Aorta (tissue), 5 donors: ENCODE data around the gene TRPM8. TPM values are rescaled to one million over a fixed set of nuclear protein-coding genes. Genes with fewer than 3 reads are reported as not detected.

ENCODE experiments used
- ATAC-seq: fragments of 200-7000 bp; cut with Tn5 transposase; one replicate; pipeline ENCODE4 v1.9.1; 2022; ENCODE audit warnings: moderate library complexity; ENCODE audit not compliant: low FRiP score
- DNase-seq, 2 donors: peaks; one replicate each; pipeline ENCODE4 v3.0.0-alpha.2; 2020
- H3K27ac ChIP-seq, 2 donors: one replicate each; pipeline ENCODE4 v1.5.1; 2013; ENCODE audit warnings: low read length in 2 of 2, mild to moderate bottlenecking in 2 of 2, moderate library complexity in 2 of 2, control low read depth in 1 of 2, inconsistent platforms in 1 of 2, low read depth in 1 of 2
- H3K27me3 ChIP-seq, 2 donors: one replicate each; pipeline ENCODE4 v1.6.1; 2013; ENCODE audit warnings: control low read depth in 1 of 2, low read length in 1 of 2, mild to moderate bottlenecking in 1 of 2, moderate library complexity in 1 of 2; ENCODE audit not compliant: insufficient read depth in 2 of 2, control insufficient read depth in 1 of 2
- H3K36me3 ChIP-seq, 2 donors: one replicate each; pipeline ENCODE4 v1.6.1; 2013; ENCODE audit warnings: control low read depth in 1 of 2, low read length in 1 of 2, mild to moderate bottlenecking in 1 of 2; ENCODE audit not compliant: insufficient read depth in 2 of 2, control insufficient read depth in 1 of 2
- H3K4me1 ChIP-seq, 2 donors: one replicate each; pipeline ENCODE4 v1.6.1; 2013; ENCODE audit warnings: low read length in 2 of 2, control low read depth in 1 of 2, mild to moderate bottlenecking in 1 of 2, moderate library complexity in 1 of 2; ENCODE audit not compliant: insufficient read depth in 2 of 2, control insufficient read depth in 1 of 2
- H3K4me3 ChIP-seq, 2 donors: one replicate each; pipeline ENCODE4 v1.5.1; 2013; ENCODE audit warnings: low read length in 2 of 2, control low read depth in 1 of 2, mild to moderate bottlenecking in 1 of 2
- H3K9me3 ChIP-seq: one replicate; pipeline ENCODE4 v1.6.1; 2013; ENCODE audit warnings: mild to moderate bottlenecking, low read length; ENCODE audit not compliant: control insufficient read depth
- WGBS, 2 donors: extraction: QIAGEN DNeasy Blood & Tissue Kit; methylation state at CpG; one replicate each; pipeline ENCODE4 v1.1.7; 2013; 5-methylcytosine and 5-hydroxymethylcytosine counted together
- intact Hi-C, 2 donors: fragments of 100-400 bp; cut with DNase I; formaldehyde crosslinking; loops; one replicate each; pipeline versions ENCODE4 v1.14.2 to v1.15.0; 2022
- polyA plus RNA-seq, 2 donors: library from polyadenylated mRNA; stranded (reverse); fragments of 200-250 nt; gene quantifications; one replicate each; pipeline ENCODE4 v1.2.3, GENCODE V29; 2013
- total RNA-seq, 2 donors: library from RNA; stranded (reverse); fragmentation: NEBNext Ultra II Directional; extraction: Animal tissue kit (Norgen Biotek cat#: 25700); gene quantifications; one replicate each; pipeline ENCODE4 v1.2.1, GENCODE V29; 2021
- donor health status: healthy with polysubstance abuse.
- donor health status: Bipolar disorder and iron deficiency.
- donor health status: DM: no; HTN: no; CAD: no.
- donor health status: DM: no; HTN: no; CAD: no.
- donor health status: DM: yes; HTN: yes; CAD: no.

TRPM8 gene
- total and polyA plus RNA-seq, 4 donors: not detected

DNA sequence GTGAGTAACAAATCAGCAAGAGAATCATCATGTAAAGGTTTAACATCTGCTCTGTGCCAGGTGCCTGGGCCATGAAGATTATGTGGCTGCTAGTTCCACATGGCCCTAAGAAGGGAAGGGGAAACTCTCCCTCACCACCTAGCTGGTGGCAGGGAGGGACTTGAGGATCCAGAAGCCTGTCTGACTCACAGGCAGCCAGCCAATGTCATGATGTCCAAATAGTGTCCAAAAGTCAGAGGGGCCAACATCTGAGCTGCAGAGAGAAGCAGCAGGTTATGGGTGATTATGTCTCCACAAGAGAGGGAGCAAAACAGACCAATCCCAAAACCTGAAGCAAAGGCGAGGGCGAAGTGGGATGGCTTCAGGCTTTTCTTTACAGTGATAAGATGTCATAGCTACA lies 71.4 kb downstream of the TRPM8 start:
- Histone ChIP-seq H3K27ac (no peak overlapping the region), H3K4me3 (no peak overlapping the region), H3K36me3 (no peaks in the 10 kb centered on the region), H3K27me3 (no peaks in the 10 kb centered on the region), H3K4me1 (no peaks in the 10 kb centered on the region), H3K9me3 (peaks cover 6% of the 10 kb centered on the region)
- DNase-seq (no peak), ATAC-seq (no peak)
- intact Hi-C loops: no loop called here
- WGBS, 2 donors: 93 to 96% methylated on average over 2 of the region's 2 CpGs

- WGBS, 2 donors: 77 to 78% methylated on average over 13 of the region's 13 CpGs
- DNase-seq (no peak), ATAC-seq (no peak)
- H3K27me3 ChIP-seq: no peaks in the 10 kb centered on the region
- H3K27ac ChIP-seq: no peak overlapping the region
- H3K4me3 ChIP-seq: no peak overlapping the region
- peaks cover 6% of the 10 kb centered on the region for H3K9me3 ChIP-seq
- H3K4me1 ChIP-seq: no peaks in the 10 kb centered on the region
- intact Hi-C loops: no loop called here
- H3K36me3 ChIP-seq: no peaks in the 10 kb centered on the region
Observed at GRCh38 chr2:233989221-233989858, 72.2 kb downstream of the TRPM8 start.

GRCh38 chr2:233990261-233990798 lies 73.2 kb downstream of the TRPM8 start:
- 61 to 63% methylated on average over 6 of the region's 6 CpGs for WGBS, 2 donors
- Histone ChIP-seq H3K36me3 (no peaks in the 10 kb centered on the region), H3K9me3 (peaks cover 6% of the 10 kb centered on the region), H3K4me3 (no peak overlapping the region), H3K27me3 (no peaks in the 10 kb centered on the region), H3K4me1 (no peaks in the 10 kb centered on the region), H3K27ac (no peak overlapping the region)
- intact Hi-C loops: no loop called here
- ATAC-seq (no peak), DNase-seq (no peak)

DNA sequence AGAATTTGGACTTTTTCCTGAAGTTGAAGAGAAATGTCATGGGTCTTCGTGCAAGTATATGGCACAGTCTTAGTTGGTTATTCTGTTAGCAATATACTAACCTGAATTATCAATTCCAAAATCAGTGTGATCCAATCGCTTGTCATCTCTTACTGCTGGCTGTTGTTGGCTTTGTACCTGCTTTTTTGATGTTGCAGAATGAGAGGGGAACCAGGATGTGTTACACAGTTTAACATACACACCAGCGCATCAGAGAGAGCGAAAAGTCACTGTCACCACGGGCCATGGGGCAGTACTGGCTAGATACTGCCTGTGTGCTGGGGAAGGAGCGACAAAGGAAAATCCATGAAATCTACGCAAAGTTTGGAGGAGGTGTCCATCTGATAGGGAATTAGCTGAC lies 74.0 kb downstream of the TRPM8 start:
- Histone ChIP-seq H3K4me1 (no peaks in the 10 kb centered on the region), H3K4me3 (no peak overlapping the region), H3K27me3 (no peaks in the 10 kb centered on the region), H3K36me3 (no peaks in the 10 kb centered on the region), H3K9me3 (peaks cover 4% of the 10 kb centered on the region), H3K27ac (no peak overlapping the region)
- WGBS, 2 donors: 90 to 91% methylated on average over 7 of the region's 7 CpGs
- intact Hi-C loops: no loop called here
- DNase-seq: no peak
- no peak for ATAC-seq

- Histone ChIP-seq H3K27me3 (no peaks in the 10 kb centered on the region), H3K27ac (no peak overlapping the region), H3K4me3 (no peak overlapping the region), H3K9me3 (peaks cover 4% of the 10 kb centered on the region), H3K4me1 (no peaks in the 10 kb centered on the region), H3K36me3 (no peaks in the 10 kb centered on the region)
- no peak for ATAC-seq
- WGBS, 2 donors: 91 to 92% methylated on average over 7 of the region's 7 CpGs
- intact Hi-C loops: no loop called here
- no peak for DNase-seq
Observed at GRCh38 chr2:233992513-233993217, 75.5 kb downstream of the TRPM8 start.

DNA sequence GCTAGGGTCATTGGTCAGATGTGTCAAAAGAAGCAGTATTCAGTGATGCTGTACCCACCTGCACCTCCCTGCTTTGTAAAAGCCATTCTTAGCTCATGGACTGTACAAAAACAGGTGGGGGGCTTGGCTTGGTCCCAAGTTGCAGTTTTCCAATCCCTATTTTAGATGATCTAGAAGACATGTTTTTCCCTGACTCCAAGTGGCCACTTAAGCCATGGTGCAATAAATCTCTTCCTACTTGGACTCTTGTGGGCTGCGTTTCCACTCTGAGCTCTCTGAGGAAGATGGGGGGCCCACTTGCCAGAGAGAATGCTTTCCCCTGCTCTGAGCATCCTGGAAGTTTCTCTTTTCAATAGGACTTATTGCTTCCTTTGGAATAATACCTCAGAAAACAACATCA lies 76.3 kb downstream of the TRPM8 start:
- ATAC-seq (no peak), DNase-seq (no peak)
- Histone ChIP-seq H3K36me3 (no peaks in the 10 kb centered on the region), H3K4me3 (no peak overlapping the region), H3K4me1 (no peaks in the 10 kb centered on the region), H3K9me3 (peaks cover 5% of the 10 kb centered on the region), H3K27me3 (no peaks in the 10 kb centered on the region), H3K27ac (no peak overlapping the region)
- 67 to 69% methylated on average over 1 of the region's 1 CpG for WGBS, 2 donors
- intact Hi-C loops: no loop called here

DNA sequence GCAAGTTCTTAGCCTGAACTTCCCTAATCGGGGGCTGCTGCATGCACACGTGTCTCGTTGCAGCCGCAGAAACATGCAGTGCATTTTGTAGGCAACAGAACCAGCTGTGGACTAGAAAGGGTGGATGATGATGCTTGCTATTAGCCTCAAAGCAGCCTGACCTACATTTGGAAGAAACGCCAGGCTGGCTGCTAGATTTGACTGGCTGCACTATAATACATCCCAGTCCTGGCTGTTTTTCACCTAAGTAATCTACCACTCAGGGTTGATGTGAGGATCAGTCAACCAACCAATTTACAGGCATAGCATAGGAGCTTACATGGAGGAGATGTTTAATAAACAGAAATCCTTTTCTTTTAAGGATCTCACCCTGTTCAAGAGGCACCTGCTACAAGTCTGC lies 77.0 kb downstream of the TRPM8 start:
- ATAC-seq (no peak), DNase-seq (no peak)
- no peaks in the 10 kb centered on the region for H3K36me3 ChIP-seq
- no peak overlapping the region for H3K27ac ChIP-seq
- peaks cover 5% of the 10 kb centered on the region for H3K9me3 ChIP-seq
- no peaks in the 10 kb centered on the region for H3K27me3 ChIP-seq
- no peaks in the 10 kb centered on the region for H3K4me1 ChIP-seq
- no peak overlapping the region for H3K4me3 ChIP-seq
- 80 to 84% methylated on average over 5 of the region's 5 CpGs for WGBS, 2 donors
- intact Hi-C loops: no loop called here

GRCh38 chr2:233996000-233996399 lies 78.8 kb downstream of the TRPM8 start:
- no peak for ATAC-seq
- DNase-seq: no peak
- Histone ChIP-seq H3K4me3 (no peak overlapping the region), H3K27me3 (no peaks in the 10 kb centered on the region), H3K9me3 (peaks cover 5% of the 10 kb centered on the region), H3K4me1 (no peaks in the 10 kb centered on the region), H3K27ac (no peak overlapping the region), H3K36me3 (no peaks in the 10 kb centered on the region)
- intact Hi-C loops: no loop called here
- 80 to 81% methylated on average over 5 of the region's 5 CpGs for WGBS, 2 donors

GRCh38 chr2:233996461-233996860 lies 79.3 kb downstream of the TRPM8 start:
- Histone ChIP-seq H3K9me3 (peaks cover 5% of the 10 kb centered on the region), H3K4me1 (no peaks in the 10 kb centered on the region), H3K4me3 (no peak overlapping the region), H3K27me3 (no peaks in the 10 kb centered on the region), H3K27ac (no peak overlapping the region), H3K36me3 (no peaks in the 10 kb centered on the region)
- intact Hi-C loops: no loop called here
- ATAC-seq: no peak
- no peak for DNase-seq
- WGBS, 2 donors: 74 to 76% methylated on average over 5 of the region's 5 CpGs
